ENCODE data around the gene LINC00305.

LINC00305 gene

GRCh38 chr18:64111950-64112349, 36.9 kb downstream of the LINC00305 start:
- no peak for DNase-seq

GRCh38 chr18:64110692-64111480, 38.0 kb downstream of the LINC00305 start:
- peak; percentile 82 for DNase-seq

GRCh38 chr18:64103986-64104385, 44.9 kb downstream of the LINC00305 start:
- DNase-seq = no peak

- no peak for DNase-seq
These were observed 48.6 kb downstream of the LINC00305 start for GRCh38 chr18:64100116-64100922.

- DNase-seq = no peak
These were observed 49.6 kb downstream of the LINC00305 start for GRCh38 chr18:64099244-64099643.

- DNase-seq = peak; percentile 9
These were observed 51.4 kb downstream of the LINC00305 start for GRCh38 chr18:64097497-64097896.

GRCh38 chr18:64095056-64095455, 53.8 kb downstream of the LINC00305 start:
- no peak for DNase-seq

- DNase-seq = no peak
These were observed 54.7 kb downstream of the LINC00305 start for GRCh38 chr18:64094210-64094609.

- DNase-seq = no peak
These were observed 57.4 kb downstream of the LINC00305 start for GRCh38 chr18:64091526-64091925.

- DNase-seq = no peak
These were observed 58.0 kb downstream of the LINC00305 start for GRCh38 chr18:64090876-64091275.

- DNase-seq = no peak
These were observed 65.0 kb downstream of the LINC00305 start for GRCh38 chr18:64083916-64084315.

- no peak for DNase-seq
These were observed 66.4 kb downstream of the LINC00305 start for GRCh38 chr18:64082513-64082912.

GRCh38 chr18:64082054-64082453, 66.8 kb downstream of the LINC00305 start:
- no peak for DNase-seq

- no peak for DNase-seq
These were observed 74.9 kb downstream of the LINC00305 start for GRCh38 chr18:64073971-64074370.

- DNase-seq = no peak
These were observed 93.9 kb downstream of the LINC00305 start for GRCh38 chr18:64055019-64055418.

- no peak for DNase-seq
These were observed 95.6 kb downstream of the LINC00305 start for GRCh38 chr18:64053246-64053645.

GRCh38 chr18:64052772-64053171, 96.1 kb downstream of the LINC00305 start:
- DNase-seq = no peak

- DNase-seq = no peak
These were observed 104.3 kb downstream of the LINC00305 start for GRCh38 chr18:64044616-64045015.

GRCh38 chr18:64042728-64043358, 106.0 kb downstream of the LINC00305 start:
- DNase-seq = no peak

GRCh38 chr18:64037812-64038414, 111.0 kb downstream of the LINC00305 start:
- peak; percentile 12 for DNase-seq

- no peak for DNase-seq
These were observed 116.6 kb downstream of the LINC00305 start for GRCh38 chr18:64032312-64032711.

- no peak for DNase-seq
These were observed 117.5 kb downstream of the LINC00305 start for GRCh38 chr18:64031411-64031810.

Measured in fibroblast of skin of back (primary cell).